Measurements from ENCODE around the gene ZSCAN18.
A peak's percentile ranks its signal among the peaks of the same experiment; 100 is the strongest.

Gene ZSCAN18

GRCh38 chr19:58085348-58085875 lies 12.6 kb downstream of the ZSCAN18 start:
- DNase-seq, result no peak

DNA sequence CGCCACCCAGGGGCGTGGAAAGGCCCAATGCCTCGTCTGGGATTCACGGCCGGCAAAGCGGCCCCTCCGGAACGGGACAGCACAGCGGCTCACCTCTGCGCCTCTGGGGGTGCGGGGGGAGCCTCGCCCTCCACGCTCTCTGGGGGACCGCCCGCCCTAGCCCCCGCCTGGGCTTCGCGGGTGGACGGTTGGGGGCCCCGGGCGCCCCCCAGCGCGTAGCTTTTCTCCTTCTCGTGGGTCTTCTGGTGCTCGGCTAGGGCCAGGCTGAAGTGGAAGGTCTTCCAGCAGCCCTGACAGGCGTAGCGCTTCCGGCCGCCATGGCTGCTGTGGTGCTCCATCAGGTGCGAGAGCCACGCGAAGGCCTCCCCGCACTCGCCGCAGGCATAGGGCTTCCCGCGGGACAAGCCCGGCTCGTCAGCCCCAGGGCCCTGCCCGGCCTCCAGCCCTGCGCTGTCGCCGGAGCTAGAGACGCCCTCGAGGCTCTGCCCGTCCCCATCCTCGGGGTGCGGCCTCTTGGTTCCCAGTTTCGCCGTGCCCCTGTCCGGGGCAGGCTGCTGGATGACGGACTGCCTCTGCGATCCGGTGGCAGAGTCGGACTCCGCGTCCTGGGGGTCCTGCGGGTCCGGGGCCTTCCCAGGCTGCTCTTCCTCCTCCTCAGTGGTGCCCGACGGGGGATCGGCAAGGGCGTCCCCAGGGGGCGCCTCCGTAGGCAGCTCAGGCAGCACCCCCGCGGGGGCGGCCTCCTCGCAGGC lies 13.3 kb downstream of the ZSCAN18 start:
- no peak for DNase-seq

GRCh38 chr19:58083021-58083420 lies 15.0 kb downstream of the ZSCAN18 start:
- no peak for DNase-seq

GRCh38 chr19:58079792-58080191 lies 18.2 kb downstream of the ZSCAN18 start:
- DNase-seq, result no peak

GRCh38 chr19:58067240-58067912 lies 30.7 kb downstream of the ZSCAN18 start:
- DNase-seq, result no peak

DNA sequence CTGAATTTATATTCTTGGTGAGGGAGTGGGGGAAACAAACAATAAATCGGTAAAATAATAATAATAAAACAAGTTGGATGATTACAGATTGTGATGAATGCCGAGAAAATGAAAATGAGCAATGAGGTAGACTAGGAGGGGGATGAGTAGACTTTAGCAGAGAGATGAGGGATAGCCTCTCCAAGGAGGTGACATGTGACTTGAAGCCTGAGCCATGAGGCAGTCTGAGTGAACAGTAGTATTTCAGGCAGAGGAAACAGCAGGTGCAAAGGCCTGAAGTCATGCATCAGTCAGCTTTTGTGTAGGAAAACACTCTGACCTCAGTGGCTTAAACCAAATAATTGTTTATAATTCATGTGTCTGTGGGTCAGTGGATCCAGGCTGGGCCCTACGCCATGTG lies 34.3 kb downstream of the ZSCAN18 start:
- no peak for DNase-seq

DNA sequence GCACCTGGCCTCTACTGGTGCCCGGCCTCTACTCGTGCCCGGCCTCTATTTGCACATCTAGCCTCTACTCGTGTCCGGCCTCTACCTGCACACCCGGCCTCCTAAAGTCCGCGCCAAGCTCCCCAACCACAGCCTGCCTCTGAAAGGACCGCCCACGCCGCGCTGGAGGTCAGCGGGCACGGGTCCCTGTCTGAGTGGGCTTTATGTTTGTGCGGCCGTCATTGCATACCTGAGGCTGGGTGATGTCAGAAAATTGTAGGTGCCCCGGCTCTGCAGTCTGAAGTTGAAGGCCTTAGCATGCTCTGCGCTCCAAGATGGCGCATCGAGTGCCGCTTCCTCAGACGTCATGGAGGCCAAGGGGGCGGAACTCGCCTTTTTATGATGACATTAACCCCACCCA lies 37.8 kb downstream of the ZSCAN18 start:
- DNase-seq, result no peak

GRCh38 chr19:58059671-58060078 lies 38.4 kb downstream of the ZSCAN18 start:
- no peak for DNase-seq

- peak in 1 of 2 experiments; percentile 58 for DNase-seq
Observed at GRCh38 chr19:58059003-58059670, 38.9 kb downstream of the ZSCAN18 start, which contains the start of gene ZNF135. Gene ZNF135 (plus strand): TSS chr19:58059282. CDS start chr19:58060003, 721 bp downstream.

DNA sequence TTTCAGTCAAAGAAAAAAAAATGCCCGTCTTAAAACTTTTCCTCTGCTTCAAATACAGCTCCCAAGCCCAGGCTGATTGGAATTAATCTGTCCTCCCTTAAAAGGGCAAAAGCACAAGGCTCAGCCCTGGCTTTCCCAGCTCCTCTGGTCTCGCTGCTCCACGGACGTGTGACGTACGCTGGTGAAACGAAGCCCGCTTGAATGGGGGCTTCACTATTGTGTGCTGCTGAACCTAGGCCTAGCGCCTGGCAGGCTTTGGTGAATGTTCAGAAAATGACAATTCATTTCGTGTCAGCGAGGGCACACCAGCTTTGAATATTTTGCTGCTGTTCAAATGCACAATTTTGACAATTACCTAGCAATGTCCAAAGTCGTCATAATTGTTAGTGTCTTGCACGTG lies 39.6 kb downstream of the ZSCAN18 start:
- DNase-seq, result no peak

DNA sequence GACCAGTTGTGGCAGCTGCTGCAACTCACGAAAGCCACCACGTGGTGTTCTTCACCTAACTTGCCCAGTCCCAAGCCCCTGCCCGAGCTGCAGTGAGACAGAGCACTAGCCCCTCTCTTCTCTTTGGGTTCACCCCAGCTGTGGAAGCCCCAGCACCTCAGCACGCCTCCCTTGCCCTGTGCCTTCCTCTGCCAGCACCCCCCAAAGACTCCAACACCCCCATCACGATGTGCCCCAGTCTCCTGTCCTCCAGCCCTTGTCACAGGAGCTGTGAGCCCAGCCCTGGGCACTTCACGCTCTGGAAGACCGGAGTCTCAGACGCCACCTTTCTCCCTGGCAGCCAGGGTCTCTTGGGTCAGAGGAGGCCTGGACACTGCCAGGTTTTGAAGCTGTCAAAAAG lies 41.2 kb downstream of the ZSCAN18 start:
- no peak for DNase-seq

DNA sequence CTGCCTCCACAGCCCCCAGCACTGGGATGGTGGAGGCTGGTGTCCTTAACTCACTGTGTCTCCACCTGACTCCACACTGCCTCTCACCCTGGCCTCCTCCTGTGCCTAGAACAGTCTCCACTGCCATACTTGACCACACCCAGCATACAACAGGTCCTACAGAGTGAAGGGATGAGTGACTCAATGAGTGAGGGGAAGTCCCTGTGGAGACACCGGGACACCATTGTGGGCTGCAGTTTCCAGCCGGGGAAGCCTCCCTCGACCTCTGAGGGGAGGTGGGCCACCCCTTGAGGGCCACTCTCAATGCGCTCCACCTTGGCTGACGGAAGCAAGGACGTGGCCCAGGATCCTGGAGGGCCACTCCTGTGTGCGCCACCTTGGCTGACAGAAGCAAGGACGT lies 41.8 kb downstream of the ZSCAN18 start:
- DNase-seq, result no peak

- DNase-seq, result peak; percentile 35 to 48
Observed at GRCh38 chr19:58054901-58055874, 42.8 kb downstream of the ZSCAN18 start.

DNA sequence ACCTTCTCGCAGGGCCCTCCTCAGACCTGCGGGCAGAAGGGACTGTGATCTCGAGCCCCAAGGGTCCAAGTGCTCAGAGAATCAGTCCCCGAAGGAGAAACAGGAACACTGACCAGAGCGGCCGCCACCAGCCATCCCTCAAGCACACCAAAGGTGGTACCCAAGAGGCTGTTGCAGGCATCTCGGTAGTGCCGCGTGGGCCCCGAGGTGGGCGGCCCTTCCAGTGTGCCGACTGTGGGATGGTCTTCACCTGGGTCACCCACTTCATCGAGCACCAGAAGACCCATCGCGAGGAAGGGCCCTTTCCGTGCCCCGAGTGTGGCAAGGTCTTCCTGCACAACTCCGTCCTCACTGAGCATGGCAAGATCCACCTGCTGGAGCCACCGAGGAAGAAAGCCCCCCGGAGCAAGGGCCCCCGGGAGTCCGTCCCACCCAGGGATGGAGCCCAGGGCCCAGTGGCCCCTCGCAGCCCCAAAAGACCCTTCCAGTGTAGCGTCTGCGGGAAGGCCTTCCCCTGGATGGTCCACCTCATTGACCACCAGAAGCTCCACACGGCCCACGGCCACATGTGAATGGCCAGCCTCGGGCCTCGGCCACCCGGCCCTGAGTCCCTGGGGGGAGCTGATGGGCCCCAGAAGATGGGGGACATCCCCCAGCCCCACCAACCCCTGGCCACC lies 44.4 kb downstream of the ZSCAN18 start:
- no peak for DNase-seq

- no peak for DNase-seq
Observed at GRCh38 chr19:58052256-58052655, 45.8 kb downstream of the ZSCAN18 start.

DNA sequence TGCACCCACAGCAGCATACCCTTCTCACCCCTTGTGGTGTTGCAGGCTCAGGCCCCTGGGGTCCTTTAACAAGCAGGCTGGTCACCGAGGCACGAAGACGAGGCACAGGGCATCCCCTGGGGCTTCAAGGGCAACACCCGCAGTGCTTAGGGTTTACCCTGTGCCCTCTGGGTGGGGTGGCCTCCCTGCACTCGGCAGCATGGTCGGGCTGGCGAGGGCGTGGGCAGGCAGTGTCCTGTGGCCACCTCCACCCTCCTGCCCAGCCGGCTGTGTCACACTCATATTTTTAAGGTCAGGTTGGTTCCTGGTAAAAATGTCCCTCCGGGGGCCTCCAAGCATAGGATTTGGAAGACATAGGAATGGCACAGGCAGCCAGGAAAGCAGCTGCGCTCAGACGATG lies 50.4 kb downstream of the ZSCAN18 start:
- no peak for DNase-seq

DNA sequence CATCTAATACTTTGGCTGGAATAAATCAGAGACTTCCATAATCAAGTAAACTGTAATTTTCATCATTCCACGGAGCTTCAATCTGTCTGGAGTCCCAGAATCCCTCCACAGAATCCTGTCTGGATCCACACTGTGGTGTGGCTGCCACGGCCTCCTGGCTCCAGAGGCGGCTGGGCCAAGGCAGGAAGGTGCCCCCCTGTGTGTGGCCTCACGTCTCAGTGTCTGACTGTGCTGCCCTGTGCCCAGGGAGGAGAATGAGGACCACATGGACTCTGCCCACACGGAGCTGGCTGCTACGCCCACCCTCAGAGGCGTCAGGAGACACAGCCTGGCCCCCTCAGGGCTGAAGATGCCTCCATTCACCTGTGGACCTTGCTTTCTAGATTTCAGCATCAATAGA lies 51.2 kb downstream of the ZSCAN18 start:
- DNase-seq, result no peak

GRCh38 chr19:58045411-58046050 lies 52.5 kb downstream of the ZSCAN18 start:
- no peak for DNase-seq

GRCh38 chr19:58044886-58045285 lies 53.1 kb downstream of the ZSCAN18 start:
- DNase-seq, result no peak

- no peak for DNase-seq
Observed at GRCh38 chr19:58044391-58044790, 53.6 kb downstream of the ZSCAN18 start.

Measured in cerebellar nuclear complex (tissue), 1 donor.